Lower leg skin (tissue), 3 donors: Measurements from ENCODE around the gene GSPT2.

Experiments
- CTCF ChIP-seq, 3 donors: fragments of 450-650 bp; IDR thresholded peaks; one replicate each; pipeline ENCODE4 v1.5.1; 2016; ENCODE audit warnings: antibody characterized with exemption in 3 of 3, mild to moderate bottlenecking in 3 of 3, moderate library complexity in 2 of 3
- POLR2A ChIP-seq, 2 donors: fragments of 450-650 bp; IDR thresholded peaks; one replicate each; pipeline ENCODE4 v1.6.1; 2016 to 2017; ENCODE audit warnings: antibody characterized with exemption in 2 of 2, mild to moderate bottlenecking in 1 of 2, moderate library complexity in 1 of 2

- TF ChIP-seq CTCF (IDR thresholded peaks at IDR 0.05) = no peak
- no peak for TF ChIP-seq POLR2A (IDR thresholded peaks at IDR 0.05)
These were observed 51.9 kb downstream of the GSPT2 start for GRCh38 chrX:51795136-51795535.
